ENCODE measurements around the gene RNF213. TPM values are rescaled to one million over a fixed set of nuclear protein-coding genes. Genes with fewer than 3 reads are reported as not detected.

The RNF213 gene
- total and polyA plus RNA-seq, 2 of the 8 experiments (the other 6 are each of a cell fraction or from before 2014, with no cell fraction given) = 33.8 to 62.8 TPM

DNA sequence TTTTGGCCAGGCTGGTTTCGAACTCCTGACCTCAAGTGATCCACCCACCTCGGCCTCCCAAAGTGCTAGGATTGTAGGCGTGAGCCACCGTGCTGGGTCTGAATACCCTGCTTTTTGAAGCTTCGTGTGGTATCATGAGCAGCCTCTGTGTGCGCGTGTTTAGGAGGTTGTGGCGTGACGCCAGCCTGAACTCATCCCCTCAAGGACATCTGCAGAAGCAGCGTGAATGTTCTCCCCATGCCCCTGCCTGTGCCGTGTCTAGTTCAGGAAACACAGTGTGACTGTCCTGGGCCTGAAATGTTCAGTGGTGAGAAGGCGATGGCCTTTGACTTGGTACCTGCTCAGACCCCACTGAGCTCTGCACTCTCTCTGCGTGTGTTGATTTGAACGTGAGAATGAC, 35.6 kb downstream of the RNF213 start:
- Histone ChIP-seq H3K79me2 (ENCODE audit: control insufficient read depth in 1 of 2, insufficient read depth in 2 of 2, low read length in 2 of 2) (no peaks in the 10 kb centered on the region), H2BK15ac (ENCODE audit: low read length) (no peak overlapping the region), H3K56ac (replicated peaks; ENCODE audit: insufficient read length, low read depth, low read length) (no peak overlapping the region), H4K91ac (replicated peaks; ENCODE audit: insufficient read length, low read length) (no peak overlapping the region), H3K27me3 (replicated peaks in 1 of 4; ENCODE audit: control insufficient read depth in 3 of 4, extremely low read depth in 1 of 4, insufficient read depth in 3 of 4, low read length in 3 of 4) (no peaks in the 10 kb centered on the region; a peak in 1 of 7 replicates), H3K23ac (ENCODE audit: insufficient read length) (no peak overlapping the region), H2BK120ac (replicated peaks; ENCODE audit: low read depth, low read length) (no peak overlapping the region), H4K8ac (ENCODE audit: extremely low read depth, insufficient read depth, low read length) (no peak overlapping the region), H2BK20ac (ENCODE audit: low read length) (no peak overlapping the region), H3K27ac (ENCODE audit: low read depth, low read length) (no peak overlapping the region), H3K9ac (replicated peaks in 1 of 4; ENCODE audit: extremely low read depth in 1 of 4, low read depth in 3 of 4, low read length in 3 of 4) (peak overlapping the region in 1 of 4 experiments; percentile 18; a peak in 1 of 7 replicates), H3K4me3 (ENCODE audit: extremely low read depth in 1 of 4, insufficient read depth in 2 of 4, low read depth in 3 of 4, low read length in 4 of 4) (no peak overlapping the region), H3K4me1 (replicated peaks in 1 of 4; ENCODE audit: control insufficient read depth in 3 of 4, insufficient read depth in 4 of 4, low read length in 3 of 4) (no peaks in the 10 kb centered on the region), H4K5ac (ENCODE audit: insufficient read length, low read depth, low read length) (no peak overlapping the region), H3K23me2 (ENCODE audit: low read depth, low read length) (no peaks in the 10 kb centered on the region), H4K20me1 (replicated peaks in 1 of 2; ENCODE audit: control insufficient read depth in 1 of 2, insufficient read depth in 2 of 2, low read length in 2 of 2) (peaks cover 0 to 5% of the 10 kb centered on the region in 2 experiments), H3K14ac (ENCODE audit: insufficient read length) (no peak overlapping the region), H2AFZ (ENCODE audit: low read length) (no peak overlapping the region), H2AK5ac (ENCODE audit: low read depth, low read length) (no peak overlapping the region), H2BK5ac (ENCODE audit: low read depth, low read length) (no peak overlapping the region; the same call in 1 of the 2 replicates), H3K79me1 (ENCODE audit: low read depth, low read length) (no peaks in the 10 kb centered on the region), H3K4ac (replicated peaks; ENCODE audit: insufficient read length, low read depth, low read length) (no peak overlapping the region), H3K9me3 (ENCODE audit: insufficient read depth in 2 of 2, low read depth in 1 of 2, low read length in 1 of 2) (no peaks in the 10 kb centered on the region), H3K18ac (ENCODE audit: extremely low read depth, low read length) (no peak overlapping the region), H3K4me2 (ENCODE audit: insufficient read depth in 1 of 2, low read depth in 2 of 2, low read length in 2 of 2) (no peak overlapping the region), H3K36me3 (ENCODE audit: control insufficient read depth in 2 of 4, insufficient read depth in 4 of 4, low read length in 3 of 4) (peaks cover 9 to 54% (median 36%) of the 10 kb centered on the region in 4 experiments), H2BK12ac (ENCODE audit: low read depth, low read length) (no peak overlapping the region)
- FAIRE-seq = no peak
- WGBS, 2 experiments (ENCODE audit: extremely low coverage in 1 of 2, insufficient coverage in 1 of 2, insufficient read length in 1 of 2, insufficient replicate concordance in 2 of 2, low coverage in 1 of 2, low lambda C conversion rate in 2 of 2, missing lambda C conversion rate in 1 of 2) = 91% methylated on average over 14 of the region's 14 CpGs; no CpG with 5 or more reads in 1 of the 2 experiments
- POLR2A ChIA-PET (ENCODE audit: partially characterized antibody) = interaction anchor here (1.6 kb wide), 1 partner anchor 16 kb away, joined by 3 read pairs; no protein-coding TSS in a partner anchor
- CTCF ChIA-PET (ENCODE audit: partially characterized antibody) = interaction anchor here (0.8 to 1.6 kb wide), 3 partner anchors 9 to 101 kb away, joined by 4 to 6 read pairs (median 5); no protein-coding TSS in a partner anchor
- no peak for DNase-seq (ENCODE audit: low read depth in 1 of 2, low spot score in 2 of 2)
- TF ChIP-seq ZNF274 (IDR thresholded peaks at IDR 0.05; ENCODE audit: borderline replicate concordance, extremely low read depth, low read length) = no peak
- TF ChIP-seq CBX5 (IDR thresholded peaks at IDR 0.05; ENCODE audit: low read depth, low read length) = no peak
- no peak for TF ChIP-seq BCL11A (IDR thresholded peaks at IDR 0.05; ENCODE audit: low read depth in 2 of 2, low read length in 2 of 2)
- no peak for TF ChIP-seq CTBP2 (IDR thresholded peaks at IDR 0.05; ENCODE audit: borderline replicate concordance, insufficient read depth, insufficient read length, low read length)
- no peak for TF ChIP-seq RFX5 (IDR thresholded peaks at IDR 0.05; ENCODE audit: borderline replicate concordance, low read depth, low read length)
- no peak for TF ChIP-seq SP2 (IDR thresholded peaks at IDR 0.05; ENCODE audit: low read length)
- TF ChIP-seq NRF1 (IDR thresholded peaks at IDR 0.05; ENCODE audit: low read depth, low read length) = no peak
- TF ChIP-seq PHF8 (conservative IDR thresholded peaks at IDR 0.05; ENCODE audit: low read depth, low read length) = no peak
- TF ChIP-seq RAD21 (IDR thresholded peaks at IDR 0.05 in 1 of 2, conservative IDR thresholded peaks at IDR 0.05 in 1 of 2; ENCODE audit: low read depth in 2 of 2, low read length in 2 of 2) = no peak
- no peak for TF ChIP-seq KDM4A (IDR thresholded peaks at IDR 0.05; ENCODE audit: low read depth, low read length, severe bottlenecking)
- TF ChIP-seq SIN3A (conservative IDR thresholded peaks at IDR 0.05 in 1 of 2, IDR thresholded peaks at IDR 0.05 in 1 of 2; ENCODE audit: low read depth in 1 of 2, low read length in 2 of 2) = no peak
- TF ChIP-seq, protein P1, sequence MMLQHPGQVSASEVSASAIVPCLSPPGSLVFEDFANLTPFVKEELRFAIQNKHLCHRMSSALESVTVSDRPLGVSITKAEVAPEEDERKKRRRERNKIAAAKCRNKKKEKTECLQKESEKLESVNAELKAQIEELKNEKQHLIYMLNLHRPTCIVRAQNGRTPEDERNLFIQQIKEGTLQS (IDR thresholded peaks at IDR 0.05; ENCODE audit: insufficient read depth, low read depth, low read length) = no peak

All from H1 (cell line).